SK-N-SH (cell line): Measurements from ENCODE around the gene GSTM2. TPM values are rescaled to one million over a fixed set of nuclear protein-coding genes. Genes with fewer than 3 reads are reported as not detected.

Source experiments
- CTCF ChIA-PET: fragments of 300-600, 350-600 bp; formaldehyde crosslinking; extraction: SDS; loops from one replicate; lab custom pipeline; 2021; lab: Yijun Ruan, JAX
- POLR2A ChIA-PET: fragments of 350-600 bp; sonication (Branson Sonifier 250); formaldehyde crosslinking; extraction: SDS; loops from one replicate; lab custom pipeline; 2020; ENCODE audit warnings: antibody characterized with exemption, inconsistent platforms; lab: Yijun Ruan, JAX
- DNase-seq: peaks from one replicate; pipeline ENCODE4 v3.0.0; 2012
- H2AFZ ChIP-seq: fragments of 200-600 bp; sonication (generic); 2 replicates; pipeline ENCODE4 v1.8.1; 2016; ENCODE audit warnings: antibody characterized with exemption, mild to moderate bottlenecking, low read depth
- H3F3A ChIP-seq: fragments of 200-600 bp; sonication (generic); replicated peaks from 2 replicates; pipeline ENCODE3; 2016; ENCODE audit warnings: antibody characterized with exemption, mild to moderate bottlenecking; ENCODE audit not compliant: insufficient read depth
- H3K27ac ChIP-seq, 2 experiments: fragments of 200-500 bp in 1 of 2; fragments of 200-600 bp in 1 of 2; sonication (Bioruptor generic) in 1 of 2; sonication (generic), shearing (Covaris generic) in 1 of 2; 2 replicates each; pipeline versions ENCODE4 v1.5.1 to v1.6.1; 2014 to 2016; ENCODE audit warnings: low read depth in 2 of 2, inconsistent platforms in 1 of 2, low read length in 1 of 2, mild to moderate bottlenecking in 1 of 2, mixed read lengths in 1 of 2
- H3K27me3 ChIP-seq: fragments of 200-600 bp; sonication (generic), shearing (Covaris generic); 2 replicates; pipeline ENCODE4 v1.6.1; 2016; ENCODE audit warnings: mixed run types; ENCODE audit not compliant: insufficient read depth
- H3K36me3 ChIP-seq, 2 experiments: fragments of 200-500 bp in 1 of 2; fragments of 200-600 bp in 1 of 2; sonication (Bioruptor generic) in 1 of 2; sonication (generic) in 1 of 2; replicated peaks in 1 of 2; 2 replicates each; pipeline versions ENCODE3 to v1.5.1; 2014 to 2016; ENCODE audit warnings: low read length in 1 of 2, mild to moderate bottlenecking in 1 of 2; ENCODE audit not compliant: insufficient read depth in 2 of 2, control insufficient read depth in 1 of 2
- H3K4me1 ChIP-seq, 2 experiments: fragments of 200-500 bp in 1 of 2; fragments of 200-600 bp in 1 of 2; sonication (Bioruptor generic) in 1 of 2; sonication (generic), shearing (Covaris generic) in 1 of 2; 2 replicates each; pipeline versions ENCODE4 v1.5.1 to v1.6.1; 2014 to 2016; ENCODE audit warnings: low read depth in 1 of 2, low read length in 1 of 2, mixed run types in 1 of 2; ENCODE audit not compliant: insufficient read depth in 2 of 2, control insufficient read depth in 1 of 2
- H3K4me2 ChIP-seq: fragments of 200-600 bp; sonication (generic), shearing (Covaris generic); 2 replicates; pipeline ENCODE4 v1.6.1; 2017; ENCODE audit warnings: mixed run types
- H3K4me3 ChIP-seq, 2 experiments: fragments of 200-500 bp in 1 of 2; fragments of 200-600 bp in 1 of 2; sonication (Bioruptor generic) in 1 of 2; sonication (generic), shearing (Covaris generic) in 1 of 2; 2 replicates each; pipeline versions ENCODE4 v1.5.1 to v1.8.1; 2014 to 2016; ENCODE audit warnings: low read depth in 2 of 2, inconsistent platforms in 1 of 2, low read length in 1 of 2, mild to moderate bottlenecking in 1 of 2, mixed read lengths in 1 of 2, moderate library complexity in 1 of 2
- H3K79me2 ChIP-seq: fragments of 200-600 bp; sonication (generic); 2 replicates; pipeline ENCODE4 v1.8.1; 2017; ENCODE audit warnings: mild to moderate bottlenecking; ENCODE audit not compliant: insufficient read depth
- H3K9ac ChIP-seq: fragments of 200-600 bp; sonication (generic); 2 replicates; pipeline ENCODE4 v1.6.1; 2017; ENCODE audit warnings: mixed run types
- H3K9me2 ChIP-seq: fragments of 200-600 bp; sonication (generic); 2 replicates; pipeline ENCODE4 v1.6.1; 2017; ENCODE audit warnings: mixed run types
- H3K9me3 ChIP-seq: fragments of 200-600 bp; sonication (generic); 2 replicates; pipeline ENCODE4 v1.6.1; 2017; ENCODE audit warnings: mixed run types, mild to moderate bottlenecking, moderate library complexity
- H4K20me1 ChIP-seq: fragments of 200-600 bp; sonication (generic); 2 replicates; pipeline ENCODE4 v1.6.1; 2017; ENCODE audit warnings: mild to moderate bottlenecking, mixed run types; ENCODE audit not compliant: insufficient read depth
- ELF1 ChIP-seq: IDR thresholded peaks from 2 replicates; pipeline ENCODE4 v1.4.0; 2012
- FOXM1 ChIP-seq: IDR thresholded peaks from 2 replicates; pipeline ENCODE4 v1.4.0; 2012; ENCODE audit warnings: low read depth, mild to moderate bottlenecking
- RFX5 ChIP-seq: IDR thresholded peaks from 2 replicates; pipeline ENCODE4 v1.6.1; 2012; ENCODE audit warnings: mild to moderate bottlenecking, improper control_type of control experiment, low read length
- RXRA ChIP-seq: IDR thresholded peaks from 2 replicates; pipeline ENCODE4 v1.4.0; 2012; ENCODE audit warnings: low read depth, mild to moderate bottlenecking, borderline replicate concordance
- TAF1 ChIP-seq: IDR thresholded peaks from 2 replicates; pipeline ENCODE4 v1.6.1; 2012; ENCODE audit warnings: low read depth, mild to moderate bottlenecking, low read length, moderate library complexity, borderline replicate concordance
- TCF12 ChIP-seq: IDR thresholded peaks from 2 replicates; pipeline ENCODE4 v1.4.0; 2012
- USF1 ChIP-seq: IDR thresholded peaks from 2 replicates; pipeline ENCODE4 v1.4.0; 2012; ENCODE audit warnings: low read depth, borderline replicate concordance
- YY1 ChIP-seq: IDR thresholded peaks from 2 replicates; pipeline ENCODE4 v1.4.0; 2012; ENCODE audit warnings: low read depth, mild to moderate bottlenecking
- WGBS: methylation state at CpG from one replicate; pipeline ENCODE4 v1.1.6; 2017; ENCODE audit warnings: low lambda C conversion rate; 5-methylcytosine and 5-hydroxymethylcytosine counted together
- polyA plus RNA-seq, 3 experiments: library from polyadenylated mRNA; depleted of rRNA; stranded (reverse); fragments of >200 nt; gene quantifications; 2 replicates each; pipeline ENCODE4 v1.2.3, GENCODE V29; 2012
- TF ChIP-seq, protein P1 (sequence below): fragments of 150-350 bp; IDR thresholded peaks from 2 replicates; pipeline ENCODE4 v1.6.1; 2017; ENCODE audit warnings: antibody characterized with exemption, low read length, low read depth, borderline replicate concordance

Gene GSTM2
- polyA plus RNA-seq (2012; rRNA removed), result 70.2 and 97.6 TPM in 2 replicates
- 23.0 and 24.2 TPM in 2 replicates for polyA plus RNA-seq (2012; cell fraction: cytosol; rRNA removed)
- polyA plus RNA-seq (2012; cell fraction: nucleus; rRNA removed), result 693 and 732 TPM in 2 replicates

GRCh38 chr1:109667452-109668122 is at the start of gene GSTM2:
GSTM2 (plus strand) TSS chr1:109668057; CDS start chr1:109668116, 59 bp downstream.
- H3K79me2 ChIP-seq, result no peaks in the 10 kb centered on the region
- H3K36me3 ChIP-seq, result no peaks in the 10 kb centered on the region
- H3K27ac ChIP-seq, result no peak within 1 kb of the TSS
- peaks cover 7% of the 10 kb centered on the region in 2 experiments; a peak in 2 of 4 replicates for H3K4me1 ChIP-seq
- H3K9me2 ChIP-seq, result no peaks in the 10 kb centered on the region
- no peaks in the 10 kb centered on the region for H3F3A ChIP-seq
- WGBS, result 16% methylated on average over 20 of the region's 22 CpGs
- H3K9ac ChIP-seq, result peak within 1 kb of the TSS; percentile 49
- peak within 1 kb of the TSS; percentile 36 to 61 for H3K4me3 ChIP-seq
- peak within 1 kb of the TSS; percentile 82; the same call in 1 of the 2 replicates for H2AFZ ChIP-seq
- POLR2A ChIA-PET, result interaction anchor here (0.9 kb wide), 1 partner anchor 119 kb away, joined by 3 read pairs; the partner anchor contains the start of gene GNAI3
- DNase-seq, result peak; percentile 96
- H3K4me2 ChIP-seq, result peak within 1 kb of the TSS; percentile 92
- TF ChIP-seq RXRA (no peak), YY1 (no peak), ELF1 (no peak), FOXM1 (no peak), RFX5 (0 out of 2 replicates have a peak, but pooled peaks have one; percentile 10), TAF1 (0 out of 2 replicates have a peak, but pooled peaks have one; percentile 13), USF1 (peak; percentile 43; the same call in 1 of the 2 replicates)
- H4K20me1 ChIP-seq, result no peaks in the 10 kb centered on the region
- CTCF ChIA-PET, result interaction anchor here (0.6 to 5.2 kb wide), 6 partner anchors 9 to 135 kb away, joined by 3 to 27 read pairs (median 6); no protein-coding TSS in a partner anchor
- no peaks in the 10 kb centered on the region for H3K27me3 ChIP-seq
- H3K9me3 ChIP-seq, result no peaks in the 10 kb centered on the region

DNA sequence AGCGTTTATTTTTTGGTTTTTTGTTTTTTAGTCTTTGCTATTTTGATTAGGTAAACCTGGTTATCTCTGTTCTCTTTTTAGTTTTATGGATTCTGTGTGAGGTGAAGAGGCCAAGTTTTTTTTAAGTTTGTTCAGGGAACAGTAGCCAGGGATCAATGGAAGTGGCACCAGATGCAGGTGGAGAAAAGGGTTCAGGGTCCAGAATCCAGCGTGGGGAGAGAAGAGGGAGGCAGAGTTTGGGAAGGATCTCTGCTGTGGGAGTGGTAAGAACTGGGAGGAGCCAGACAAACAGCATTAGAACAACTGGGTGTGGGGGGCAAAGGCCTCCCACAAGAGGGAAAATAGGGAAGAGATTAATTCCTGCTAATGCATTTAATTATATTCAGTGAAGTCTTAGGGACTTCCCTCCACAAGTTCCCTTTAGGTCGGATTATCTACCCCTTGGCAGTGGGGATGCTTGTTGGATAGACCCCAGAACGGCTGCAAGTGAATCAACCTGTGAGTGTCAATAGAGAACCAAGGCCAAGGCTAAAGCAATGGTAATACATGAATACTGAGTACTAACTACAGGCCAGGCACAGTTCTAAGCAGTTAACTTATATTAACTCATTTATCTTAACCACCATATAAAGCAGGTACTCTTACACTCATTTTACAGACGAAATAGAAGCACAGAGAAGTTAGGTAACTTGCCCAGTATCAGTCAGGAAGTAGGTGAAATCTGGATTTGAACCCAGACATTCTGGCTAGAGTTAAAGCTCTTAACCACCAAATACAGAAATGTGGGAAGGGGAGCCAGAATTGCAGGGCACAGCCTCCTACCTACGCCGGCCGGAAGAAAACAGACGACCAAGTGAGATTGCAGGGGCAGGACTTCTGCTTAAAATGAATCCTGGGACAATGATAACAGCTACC is 48.9 kb upstream of the GSTM2 start:
- Histone ChIP-seq H2AFZ (peak overlapping the region; percentile 71), H3K9ac (peak overlapping the region; percentile 99), H4K20me1 (peaks cover 29% of the 10 kb centered on the region), H3K4me1 (peaks cover 28 to 49% of the 10 kb centered on the region in 2 experiments; a peak in 3 of 4 replicates), H3K27ac (peak overlapping the region; percentile 97 to 98), H3K79me2 (peaks cover 44% of the 10 kb centered on the region), H3K36me3 (no peaks in the 10 kb centered on the region), H3K4me3 (peak overlapping the region; percentile 85 to 98), H3K9me3 (no peaks in the 10 kb centered on the region), H3F3A (peaks cover 14% of the 10 kb centered on the region), H3K4me2 (peak overlapping the region; percentile 97), H3K27me3 (no peaks in the 10 kb centered on the region), H3K9me2 (no peaks in the 10 kb centered on the region)
- DNase-seq, result no peak
- WGBS, result 45% methylated on average over 9 of the region's 9 CpGs
- TF ChIP-seq, protein P1, sequence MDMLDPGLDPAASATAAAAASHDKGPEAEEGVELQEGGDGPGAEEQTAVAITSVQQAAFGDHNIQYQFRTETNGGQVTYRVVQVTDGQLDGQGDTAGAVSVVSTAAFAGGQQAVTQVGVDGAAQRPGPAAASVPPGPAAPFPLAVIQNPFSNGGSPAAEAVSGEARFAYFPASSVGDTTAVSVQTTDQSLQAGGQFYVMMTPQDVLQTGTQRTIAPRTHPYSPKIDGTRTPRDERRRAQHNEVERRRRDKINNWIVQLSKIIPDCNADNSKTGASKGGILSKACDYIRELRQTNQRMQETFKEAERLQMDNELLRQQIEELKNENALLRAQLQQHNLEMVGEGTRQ, result no peak
- no peak for TF ChIP-seq TCF12
- ChIA-PET POLR2A (interaction anchor here (2.3 kb wide), 1 partner anchor 70 kb away, joined by 22 read pairs; the partner anchor contains the start of gene GNAI3), CTCF (interaction anchor here (1.1 to 2.8 kb wide), 8 partner anchors 12 to 87 kb away, joined by 3 to 23 read pairs (median 7); no protein-coding TSS in a partner anchor)
